Measurements from ENCODE around the gene TLCD3A. TPM values are rescaled to one million over a fixed set of nuclear protein-coding genes. Genes with fewer than 3 reads are reported as not detected.

Gene TLCD3A
- total RNA-seq, 4 donors from 2014 or later, result 9.0 to 13.7 (median 10.9) TPM

DNA sequence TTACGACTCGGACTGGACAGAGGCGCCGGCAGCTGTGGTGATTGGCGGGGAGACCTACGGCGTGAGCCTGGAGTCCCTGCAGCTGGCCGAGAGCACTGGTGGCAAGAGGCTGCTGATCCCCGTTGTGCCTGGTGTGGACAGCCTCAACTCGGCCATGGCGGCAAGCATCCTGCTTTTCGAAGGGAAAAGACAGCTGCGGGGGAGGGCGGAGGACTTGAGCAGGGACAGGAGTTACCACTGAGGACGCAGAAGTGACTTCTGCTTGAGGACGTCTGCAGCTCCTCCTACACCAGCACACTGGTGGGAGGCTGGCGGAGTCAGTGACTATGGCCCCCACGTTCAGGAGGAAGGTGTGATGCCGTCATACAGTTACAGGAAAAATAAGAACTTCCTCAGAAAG is 59.4 kb downstream of the TLCD3A start:
- Histone ChIP-seq H3K27ac (no peak overlapping the region), H3K4me3 (replicated peaks in 1 of 3) (no peak overlapping the region), H3K9me3 (no peaks in the 10 kb centered on the region), H3K4me1 (peaks cover 0 to 14% of the 10 kb centered on the region in 2 donors), H3K36me3 (peaks cover 25 to 32% of the 10 kb centered on the region in 2 donors), H3K27me3 (no peaks in the 10 kb centered on the region)
- intact Hi-C loops (cut with DNase I), result loop anchor here (10.0 kb wide), 1 partner anchor 263 kb away; no protein-coding TSS in a partner anchor
- DNase-seq, result no peak
- 94 to 95% methylated on average over 19 of the region's 19 CpGs for WGBS, 2 donors
- TF ChIP-seq POLR2A (IDR thresholded peaks at IDR 0.05), result no peak
- TF ChIP-seq, protein P1, sequence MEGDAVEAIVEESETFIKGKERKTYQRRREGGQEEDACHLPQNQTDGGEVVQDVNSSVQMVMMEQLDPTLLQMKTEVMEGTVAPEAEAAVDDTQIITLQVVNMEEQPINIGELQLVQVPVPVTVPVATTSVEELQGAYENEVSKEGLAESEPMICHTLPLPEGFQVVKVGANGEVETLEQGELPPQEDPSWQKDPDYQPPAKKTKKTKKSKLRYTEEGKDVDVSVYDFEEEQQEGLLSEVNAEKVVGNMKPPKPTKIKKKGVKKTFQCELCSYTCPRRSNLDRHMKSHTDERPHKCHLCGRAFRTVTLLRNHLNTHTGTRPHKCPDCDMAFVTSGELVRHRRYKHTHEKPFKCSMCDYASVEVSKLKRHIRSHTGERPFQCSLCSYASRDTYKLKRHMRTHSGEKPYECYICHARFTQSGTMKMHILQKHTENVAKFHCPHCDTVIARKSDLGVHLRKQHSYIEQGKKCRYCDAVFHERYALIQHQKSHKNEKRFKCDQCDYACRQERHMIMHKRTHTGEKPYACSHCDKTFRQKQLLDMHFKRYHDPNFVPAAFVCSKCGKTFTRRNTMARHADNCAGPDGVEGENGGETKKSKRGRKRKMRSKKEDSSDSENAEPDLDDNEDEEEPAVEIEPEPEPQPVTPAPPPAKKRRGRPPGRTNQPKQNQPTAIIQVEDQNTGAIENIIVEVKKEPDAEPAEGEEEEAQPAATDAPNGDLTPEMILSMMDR (IDR thresholded peaks at IDR 0.05), result no peak

DNA sequence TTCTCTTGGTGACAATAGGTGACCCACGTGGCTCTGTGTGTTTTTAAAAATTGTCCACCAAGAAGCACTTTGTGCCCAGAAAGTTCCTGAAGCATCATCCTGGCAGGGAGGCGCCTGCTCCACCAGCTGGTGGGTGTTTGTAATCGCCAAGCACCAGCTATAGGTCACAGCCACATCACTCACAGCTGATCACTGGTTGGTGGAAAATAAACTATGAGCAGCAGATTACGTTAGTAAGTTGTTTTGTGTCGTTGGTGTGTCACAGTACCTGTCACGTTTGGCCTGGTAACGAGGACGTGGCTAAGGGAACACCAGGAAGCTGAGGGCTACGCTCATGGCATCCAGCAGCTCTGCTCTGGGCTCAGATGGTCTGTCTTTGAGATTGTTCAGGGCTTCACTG is 59.9 kb downstream of the TLCD3A start:
- Histone ChIP-seq H3K4me1 (peaks cover 0 to 14% of the 10 kb centered on the region in 2 donors), H3K27ac (no peak overlapping the region), H3K36me3 (peaks cover 25 to 32% of the 10 kb centered on the region in 2 donors), H3K4me3 (replicated peaks in 1 of 3) (no peak overlapping the region), H3K27me3 (no peaks in the 10 kb centered on the region), H3K9me3 (no peaks in the 10 kb centered on the region)
- no peak for TF ChIP-seq POLR2A (IDR thresholded peaks at IDR 0.05)
- TF ChIP-seq, protein P1 (IDR thresholded peaks at IDR 0.05), result no peak
- intact Hi-C loops (cut with DNase I), result loop anchor here (10.0 kb wide), 1 partner anchor 263 kb away; no protein-coding TSS in a partner anchor
- DNase-seq, result no peak
- 81 to 84% methylated on average over 9 of the region's 9 CpGs for WGBS, 2 donors

Other genes starting within 250 kb of the TLCD3A start
- gene VPS53, start 17.8 kb upstream of the TLCD3A start, total RNA-seq, result 10 to 100 TPM; 39.8 to 55.9 (median 43.9) TPM
- 10 to 100 TPM; 28.5 to 34.8 (median 31.6) TPM for gene GEMIN4, start 19.7 kb downstream of the TLCD3A start, total RNA-seq
- gene GLOD4, start 49.7 kb downstream of the TLCD3A start, total RNA-seq, result 10 to 100 TPM; 48.9 to 94.6 (median 60.5) TPM
- gene MRM3, start 49.8 kb downstream of the TLCD3A start, total RNA-seq, result 10 to 100 TPM; 14.6 to 22.9 (median 16.9) TPM
- gene NXN, start 247.2 kb downstream of the TLCD3A start, total RNA-seq, result 10 to 100 TPM; 14.5 to 18.3 (median 17.2) TPM

Measured in thyroid gland (tissue), 4 donors.